Esophagus muscularis mucosa (tissue), 4 donors: ENCODE results near the gene GBX2. TPM values are rescaled to one million over a fixed set of nuclear protein-coding genes. Genes with fewer than 3 reads are reported as not detected.

ENCODE experiments used
- DNase-seq: peaks from one replicate; pipeline ENCODE4 v3.0.0-alpha.2; 2017; ENCODE audit errors: extremely low spot score
- H3K27ac ChIP-seq, 4 donors: fragments of 200-600 bp; sonication (generic); replicated peaks in 1 of 4; 1 replicate in 3 of 4; 2 replicates in 1 of 4; pipeline ENCODE4 v1.5.1; 2016 to 2019; ENCODE audit warnings: mild to moderate bottlenecking in 1 of 4
- H3K27me3 ChIP-seq, 4 donors: fragments of 200-600 bp; sonication (generic); one replicate each; pipeline versions ENCODE4 v1.5.1 to v1.6.0; 2016 to 2019
- H3K36me3 ChIP-seq, 4 donors: fragments of 200-600 bp; sonication (generic); one replicate each; pipeline ENCODE4 v1.5.1; 2016 to 2019
- H3K4me1 ChIP-seq, 4 donors: fragments of 200-600 bp; sonication (generic); one replicate each; pipeline ENCODE4 v1.5.1; 2016 to 2019
- H3K4me3 ChIP-seq, 4 donors: fragments of 200-600 bp; sonication (generic); 1 replicate in 2 of 4; 2 replicates in 2 of 4; pipeline ENCODE4 v1.5.1; 2016 to 2019; ENCODE audit warnings: mild to moderate bottlenecking in 4 of 4, moderate library complexity in 1 of 4
- H3K9me3 ChIP-seq, 4 donors: fragments of 200-600 bp; sonication (generic); 1 replicate in 3 of 4; 2 replicates in 1 of 4; pipeline ENCODE4 v1.5.1; 2016 to 2019
- EP300 ChIP-seq: sonication (generic); formaldehyde crosslinking; IDR thresholded peaks from one replicate; pipeline ENCODE4 v1.6.1; 2017; ENCODE audit warnings: antibody characterized with exemption
- POLR2A ChIP-seq: fragments of 450-650 bp; IDR thresholded peaks from one replicate; pipeline ENCODE4 v1.6.1; 2017; ENCODE audit warnings: antibody characterized with exemption, moderate library complexity, mild to moderate bottlenecking, low read depth
- POLR2AphosphoS5 ChIP-seq, 2 donors: sonication (generic); formaldehyde crosslinking; IDR thresholded peaks; one replicate each; pipeline ENCODE4 v1.6.1; 2017; ENCODE audit warnings: antibody characterized with exemption in 2 of 2
- WGBS: methylation state at CpG from one replicate; pipeline ENCODE4 v1.1.5; 2018; 5-methylcytosine and 5-hydroxymethylcytosine counted together
- intact Hi-C: fragments of 100-400 bp; cut with DNase I; formaldehyde crosslinking; loops from one replicate; pipeline ENCODE4 v1.15.1; 2023
- total RNA-seq, 4 donors: library from RNA; depleted of rRNA; stranded (reverse); fragments of >200 nt; gene quantifications; one replicate each; pipeline versions ENCODE4 v1.1.0 to v1.2.1, GENCODE V29; 2016
- TF ChIP-seq, protein P1 (sequence below), 3 experiments: fragments of 200-600 bp in 2 of 3; fragments of 450-650 bp in 1 of 3; sonication (generic) in 2 of 3; IDR thresholded peaks; one replicate each; pipeline ENCODE4 v1.5.1; 2017 to 2019; ENCODE audit warnings: antibody characterized with exemption in 3 of 3, mild to moderate bottlenecking in 2 of 3, moderate library complexity in 1 of 3

The GBX2 gene
- total RNA-seq, 4 donors from 2014 or later: not detected

DNA sequence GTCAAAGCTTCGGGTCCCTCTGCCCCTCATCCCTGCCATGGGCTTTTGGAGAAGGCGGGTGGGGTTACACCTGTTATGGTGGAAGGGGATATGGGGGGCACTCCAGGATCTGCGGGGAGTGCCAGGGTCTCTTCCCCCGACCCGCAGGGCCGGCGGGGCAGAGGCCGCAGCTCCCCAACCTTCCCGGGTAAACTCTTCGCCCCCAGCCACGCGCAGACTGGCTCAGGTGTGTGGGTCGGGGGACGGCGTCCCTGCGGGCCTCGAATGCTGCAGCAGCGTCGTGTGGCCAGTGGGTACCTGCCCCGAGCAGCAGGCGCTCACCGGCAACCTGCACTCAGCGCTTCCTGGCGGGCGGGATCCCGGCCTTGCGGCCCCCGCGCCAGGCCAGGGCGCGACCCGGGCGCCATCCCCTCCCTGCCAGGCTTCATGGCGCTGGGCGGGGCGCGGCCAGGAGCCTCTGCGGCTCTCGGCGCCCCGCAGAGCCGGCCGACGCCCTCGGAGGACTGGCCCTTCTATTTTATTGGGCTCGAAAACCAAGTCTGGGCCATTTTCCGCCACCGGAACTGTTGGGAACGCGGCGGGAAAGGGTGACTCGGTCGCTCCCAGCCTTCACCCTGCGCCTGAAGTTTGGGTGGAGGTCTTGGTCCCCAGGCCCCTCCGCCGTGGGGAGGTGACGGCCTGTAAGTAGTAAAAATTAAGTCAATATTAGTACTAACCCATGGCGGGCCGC lies 4.5 kb downstream of the GBX2 start:
- H3K27ac ChIP-seq: no peak overlapping the region
- no peak for TF ChIP-seq POLR2AphosphoS5 (IDR thresholded peaks at IDR 0.05)
- TF ChIP-seq, protein P1, sequence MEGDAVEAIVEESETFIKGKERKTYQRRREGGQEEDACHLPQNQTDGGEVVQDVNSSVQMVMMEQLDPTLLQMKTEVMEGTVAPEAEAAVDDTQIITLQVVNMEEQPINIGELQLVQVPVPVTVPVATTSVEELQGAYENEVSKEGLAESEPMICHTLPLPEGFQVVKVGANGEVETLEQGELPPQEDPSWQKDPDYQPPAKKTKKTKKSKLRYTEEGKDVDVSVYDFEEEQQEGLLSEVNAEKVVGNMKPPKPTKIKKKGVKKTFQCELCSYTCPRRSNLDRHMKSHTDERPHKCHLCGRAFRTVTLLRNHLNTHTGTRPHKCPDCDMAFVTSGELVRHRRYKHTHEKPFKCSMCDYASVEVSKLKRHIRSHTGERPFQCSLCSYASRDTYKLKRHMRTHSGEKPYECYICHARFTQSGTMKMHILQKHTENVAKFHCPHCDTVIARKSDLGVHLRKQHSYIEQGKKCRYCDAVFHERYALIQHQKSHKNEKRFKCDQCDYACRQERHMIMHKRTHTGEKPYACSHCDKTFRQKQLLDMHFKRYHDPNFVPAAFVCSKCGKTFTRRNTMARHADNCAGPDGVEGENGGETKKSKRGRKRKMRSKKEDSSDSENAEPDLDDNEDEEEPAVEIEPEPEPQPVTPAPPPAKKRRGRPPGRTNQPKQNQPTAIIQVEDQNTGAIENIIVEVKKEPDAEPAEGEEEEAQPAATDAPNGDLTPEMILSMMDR (IDR thresholded peaks at IDR 0.05): no peak
- TF ChIP-seq POLR2A: no peak
- TF ChIP-seq EP300: no peak
- no peaks in the 10 kb centered on the region for H3K36me3 ChIP-seq
- WGBS: 13% methylated on average over 26 of the region's 59 CpGs
- H3K27me3 ChIP-seq: peaks cover 12 to 100% (median 90%) of the 10 kb centered on the region in 4 donors
- DNase-seq: no peak
- H3K4me1 ChIP-seq: peaks cover 48 to 66% (median 61%) of the 10 kb centered on the region in 4 donors
- H3K9me3 ChIP-seq: no peaks in the 10 kb centered on the region
- intact Hi-C loops: no loop called here
- H3K4me3 ChIP-seq: peak overlapping the region; percentile 40 to 50 (median 46)

- intact Hi-C loops: no loop called here
- 51% methylated on average over 14 of the region's 33 CpGs for WGBS
- Histone ChIP-seq H3K27ac (no peak overlapping the region), H3K9me3 (no peaks in the 10 kb centered on the region), H3K27me3 (peaks cover 5 to 100% (median 83%) of the 10 kb centered on the region in 4 donors), H3K4me1 (peaks cover 41 to 60% (median 54%) of the 10 kb centered on the region in 4 donors), H3K4me3 (peak overlapping the region in 2 of 4 donors; percentile 46 to 50), H3K36me3 (no peaks in the 10 kb centered on the region)
- no peak for TF ChIP-seq POLR2A
- no peak for DNase-seq
These were observed 5.2 kb downstream of the GBX2 start for GRCh38 chr2:236162882-236163470.

- intact Hi-C loops: no loop called here
- H3K36me3 ChIP-seq: no peaks in the 10 kb centered on the region
- WGBS: 61% methylated on average over 11 of the region's 16 CpGs
- H3K27me3 ChIP-seq: peaks cover 5 to 96% (median 77%) of the 10 kb centered on the region in 4 donors
- DNase-seq: no peak
- no peak overlapping the region for H3K27ac ChIP-seq
- H3K4me1 ChIP-seq: peaks cover 39 to 52% (median 47%) of the 10 kb centered on the region in 4 donors
- H3K9me3 ChIP-seq: no peaks in the 10 kb centered on the region
- no peak overlapping the region for H3K4me3 ChIP-seq
- TF ChIP-seq POLR2AphosphoS5 (IDR thresholded peaks at IDR 0.05) (no peak), EP300 (no peak), POLR2A (no peak)
- TF ChIP-seq, protein P1 (IDR thresholded peaks at IDR 0.05): no peak
These were observed 5.9 kb downstream of the GBX2 start for GRCh38 chr2:236162031-236162845.

- H3K27me3 ChIP-seq: peaks cover 5 to 89% (median 70%) of the 10 kb centered on the region in 4 donors
- H3K9me3 ChIP-seq: no peaks in the 10 kb centered on the region
- H3K27ac ChIP-seq: no peak overlapping the region
- DNase-seq: no peak
- TF ChIP-seq POLR2A (no peak), POLR2AphosphoS5 (IDR thresholded peaks at IDR 0.05) (no peak), EP300 (no peak)
- TF ChIP-seq, protein P1 (IDR thresholded peaks at IDR 0.05): no peak
- H3K4me1 ChIP-seq: peaks cover 32 to 45% (median 40%) of the 10 kb centered on the region in 4 donors
- intact Hi-C loops: no loop called here
- H3K4me3 ChIP-seq: no peak overlapping the region
- 87% methylated on average over 12 of the region's 12 CpGs for WGBS
- H3K36me3 ChIP-seq: no peaks in the 10 kb centered on the region
These were observed 6.7 kb downstream of the GBX2 start for GRCh38 chr2:236161531-236161930.

DNA sequence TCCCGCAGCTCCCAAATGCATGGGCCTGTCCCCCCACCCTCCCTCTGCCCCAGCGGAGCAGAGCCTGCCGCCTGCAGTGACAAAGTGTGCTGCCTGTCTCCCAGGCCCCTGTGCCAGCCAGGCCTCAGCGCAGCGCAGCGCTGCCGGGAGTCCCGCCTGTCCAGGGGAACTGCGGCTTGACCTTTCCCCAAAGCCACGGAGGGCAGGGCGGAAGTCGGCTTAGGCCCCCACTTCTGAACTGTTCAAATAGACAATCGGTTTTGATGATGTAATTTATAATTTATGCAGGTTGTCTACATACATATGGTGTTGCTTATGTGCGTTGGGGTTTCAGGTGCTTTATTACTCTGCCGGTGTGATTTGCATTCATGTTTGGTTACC lies 7.1 kb downstream of the GBX2 start:
- H3K9me3 ChIP-seq: no peaks in the 10 kb centered on the region
- H3K4me1 ChIP-seq: peaks cover 28 to 40% (median 35%) of the 10 kb centered on the region in 4 donors
- TF ChIP-seq, protein P1 (IDR thresholded peaks at IDR 0.05): no peak
- TF ChIP-seq EP300: no peak
- no peak for TF ChIP-seq POLR2A
- no peak for TF ChIP-seq POLR2AphosphoS5 (IDR thresholded peaks at IDR 0.05)
- peaks cover 4 to 86% (median 65%) of the 10 kb centered on the region in 4 donors for H3K27me3 ChIP-seq
- no peak overlapping the region for H3K4me3 ChIP-seq
- intact Hi-C loops: no loop called here
- H3K36me3 ChIP-seq: no peaks in the 10 kb centered on the region
- no peak for DNase-seq
- 60% methylated on average over 12 of the region's 15 CpGs for WGBS
- no peak overlapping the region for H3K27ac ChIP-seq
